ENCODE results near the gene HDAC4. TPM values are rescaled to one million over a fixed set of nuclear protein-coding genes. Genes with fewer than 3 reads are reported as not detected.

HDAC4 gene
- total RNA-seq, 1 donor from 2014 or later, result 76.6 TPM

DNA sequence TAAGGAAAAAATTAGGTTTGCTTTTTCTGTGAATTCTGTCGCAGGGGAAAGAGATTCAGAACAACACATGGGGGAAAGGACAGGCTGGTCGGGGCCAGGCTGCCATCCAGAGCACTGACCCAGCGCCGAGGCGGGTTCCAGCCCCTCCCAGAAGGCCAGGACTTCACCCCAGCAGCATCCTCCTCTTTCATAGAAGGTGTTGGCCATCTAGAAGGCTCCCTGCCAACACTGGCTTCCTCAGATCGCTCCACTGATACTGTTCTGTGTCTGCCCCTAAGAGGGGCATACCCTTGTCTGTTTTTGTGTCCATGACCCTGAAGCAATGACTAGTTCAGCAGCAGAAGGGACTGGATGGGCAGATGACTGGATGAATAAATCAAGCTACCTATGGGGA, 144.5 kb downstream of the HDAC4 start:
- Histone ChIP-seq H3K4me3 (no peak overlapping the region), H3K9me3 (peaks cover 3% of the 10 kb centered on the region), H3K36me3 (no peaks in the 10 kb centered on the region), H3K27me3 (no peaks in the 10 kb centered on the region), H3K4me1 (peaks cover 14% of the 10 kb centered on the region), H3K27ac (no peak overlapping the region)
- TF ChIP-seq POLR2AphosphoS5 (IDR thresholded peaks at IDR 0.05; ENCODE audit: insufficient read depth in 1 of 2, low read depth in 1 of 2), result no peak
- no peak for TF ChIP-seq POLR2A (IDR thresholded peaks at IDR 0.05)
- TF ChIP-seq, protein P1, sequence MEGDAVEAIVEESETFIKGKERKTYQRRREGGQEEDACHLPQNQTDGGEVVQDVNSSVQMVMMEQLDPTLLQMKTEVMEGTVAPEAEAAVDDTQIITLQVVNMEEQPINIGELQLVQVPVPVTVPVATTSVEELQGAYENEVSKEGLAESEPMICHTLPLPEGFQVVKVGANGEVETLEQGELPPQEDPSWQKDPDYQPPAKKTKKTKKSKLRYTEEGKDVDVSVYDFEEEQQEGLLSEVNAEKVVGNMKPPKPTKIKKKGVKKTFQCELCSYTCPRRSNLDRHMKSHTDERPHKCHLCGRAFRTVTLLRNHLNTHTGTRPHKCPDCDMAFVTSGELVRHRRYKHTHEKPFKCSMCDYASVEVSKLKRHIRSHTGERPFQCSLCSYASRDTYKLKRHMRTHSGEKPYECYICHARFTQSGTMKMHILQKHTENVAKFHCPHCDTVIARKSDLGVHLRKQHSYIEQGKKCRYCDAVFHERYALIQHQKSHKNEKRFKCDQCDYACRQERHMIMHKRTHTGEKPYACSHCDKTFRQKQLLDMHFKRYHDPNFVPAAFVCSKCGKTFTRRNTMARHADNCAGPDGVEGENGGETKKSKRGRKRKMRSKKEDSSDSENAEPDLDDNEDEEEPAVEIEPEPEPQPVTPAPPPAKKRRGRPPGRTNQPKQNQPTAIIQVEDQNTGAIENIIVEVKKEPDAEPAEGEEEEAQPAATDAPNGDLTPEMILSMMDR (IDR thresholded peaks at IDR 0.05), result no peak
- DNase-seq (ENCODE audit: extremely low spot score in 2 of 2), result no peak
- intact Hi-C loops (cut with DNase I), result no loop called here

DNA sequence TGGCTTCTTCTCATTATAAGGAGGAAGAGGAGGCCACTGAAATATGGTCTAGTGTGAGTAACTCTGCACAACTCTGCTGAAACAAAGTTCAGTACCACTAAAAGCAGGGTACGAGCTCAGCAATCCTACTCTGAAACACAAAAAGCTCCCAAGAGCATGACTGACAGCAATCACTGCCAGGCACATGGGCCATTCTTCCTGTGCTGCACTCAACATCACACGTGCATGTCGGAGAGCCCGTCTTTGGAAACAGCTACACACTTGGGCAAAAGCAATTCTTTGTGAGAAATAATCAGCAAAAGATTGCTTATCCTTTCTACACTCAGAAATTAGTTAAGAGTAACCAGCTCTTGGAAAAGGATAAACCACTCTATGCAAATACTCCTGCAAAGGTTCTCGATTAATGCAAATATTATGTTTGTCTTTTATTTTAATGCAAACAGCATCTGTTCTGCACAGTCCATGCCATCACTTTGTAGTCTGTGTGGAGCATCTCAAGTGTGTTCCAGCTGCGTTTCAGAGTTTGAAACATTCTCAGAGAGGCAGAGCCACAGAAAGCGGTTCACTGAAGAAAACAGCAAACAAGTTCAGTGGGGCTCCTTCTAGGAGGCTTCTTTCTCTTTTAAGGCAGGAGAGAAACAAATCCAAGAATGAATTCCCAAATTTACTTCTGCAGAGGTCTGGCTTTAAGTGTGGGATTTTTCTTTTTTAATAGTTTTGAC, 145.0 kb downstream of the HDAC4 start:
- peaks cover 3% of the 10 kb centered on the region for H3K9me3 ChIP-seq
- no peak overlapping the region for H3K27ac ChIP-seq
- peaks cover 11% of the 10 kb centered on the region for H3K4me1 ChIP-seq
- no peak for DNase-seq (ENCODE audit: extremely low spot score in 2 of 2)
- no peaks in the 10 kb centered on the region for H3K36me3 ChIP-seq
- TF ChIP-seq, protein P1 (IDR thresholded peaks at IDR 0.05), result no peak
- TF ChIP-seq POLR2A (IDR thresholded peaks at IDR 0.05) (no peak), POLR2AphosphoS5 (IDR thresholded peaks at IDR 0.05; ENCODE audit: insufficient read depth in 1 of 2, low read depth in 1 of 2) (no peak)
- intact Hi-C loops (cut with DNase I), result no loop called here
- no peak overlapping the region for H3K4me3 ChIP-seq
- no peaks in the 10 kb centered on the region for H3K27me3 ChIP-seq

DNA sequence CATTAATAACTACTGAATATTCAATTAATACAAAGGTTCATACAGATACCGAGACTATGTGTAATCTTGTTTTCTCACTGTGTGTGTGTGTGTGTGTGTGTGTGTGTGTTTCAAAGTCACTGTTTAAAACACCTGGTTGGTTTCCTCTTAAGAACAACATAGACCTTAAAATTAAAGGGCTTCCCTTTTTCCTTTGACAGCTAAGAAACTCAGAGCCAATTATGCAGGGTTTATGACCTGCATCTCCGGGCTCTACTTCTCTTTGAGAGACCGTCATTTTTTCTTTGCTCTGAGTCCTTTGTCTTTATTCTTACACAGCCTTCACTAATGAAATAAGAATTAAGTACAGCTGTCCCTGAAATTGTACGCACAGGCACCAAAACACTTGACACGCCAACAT, 145.6 kb downstream of the HDAC4 start:
- Histone ChIP-seq H3K4me1 (peaks cover 6% of the 10 kb centered on the region), H3K4me3 (no peak overlapping the region), H3K27ac (no peak overlapping the region), H3K36me3 (no peaks in the 10 kb centered on the region), H3K9me3 (peaks cover 3% of the 10 kb centered on the region), H3K27me3 (no peaks in the 10 kb centered on the region)
- intact Hi-C loops (cut with DNase I), result no loop called here
- TF ChIP-seq POLR2A (IDR thresholded peaks at IDR 0.05), result no peak
- TF ChIP-seq POLR2AphosphoS5 (IDR thresholded peaks at IDR 0.05; ENCODE audit: insufficient read depth in 1 of 2, low read depth in 1 of 2), result no peak
- TF ChIP-seq, protein P1 (IDR thresholded peaks at IDR 0.05), result no peak
- no peak for DNase-seq (ENCODE audit: extremely low spot score in 2 of 2)

DNA sequence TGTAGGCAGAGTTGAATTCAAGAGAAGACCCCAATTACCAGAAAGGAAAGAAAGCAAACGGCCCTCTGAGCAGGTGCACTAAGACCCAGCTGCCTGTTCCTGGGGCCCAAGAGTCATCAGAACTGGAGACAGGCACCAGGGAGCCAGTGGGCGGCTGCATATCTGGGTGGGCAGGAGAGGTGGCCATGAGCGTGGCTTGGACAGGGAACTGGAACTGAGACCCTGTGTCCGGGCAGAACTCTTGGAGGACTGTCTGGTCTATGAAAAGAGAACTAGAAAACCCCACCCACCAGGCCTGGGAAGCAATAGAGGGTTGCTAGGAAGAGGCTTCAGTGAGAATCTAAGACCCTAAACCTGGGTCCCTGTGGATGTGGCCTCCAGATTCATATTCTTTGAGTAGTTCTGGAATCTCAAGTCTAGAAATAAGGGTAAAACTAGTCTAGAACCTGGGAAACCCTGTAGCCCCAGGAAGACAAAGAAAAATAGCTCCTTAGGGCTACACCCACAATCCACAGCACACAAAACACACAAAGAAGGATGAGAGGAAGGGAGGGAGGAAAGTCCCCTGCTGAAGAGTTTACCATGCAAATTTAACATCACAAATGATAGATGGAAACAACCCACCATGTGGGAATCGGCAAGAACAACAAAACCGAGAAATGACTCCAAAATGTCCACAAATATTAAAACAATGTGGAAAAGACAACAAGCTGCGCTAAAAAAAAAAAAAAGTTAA, 147.0 kb downstream of the HDAC4 start:
- Histone ChIP-seq H3K9me3 (peaks cover 3% of the 10 kb centered on the region), H3K36me3 (no peaks in the 10 kb centered on the region), H3K27ac (no peak overlapping the region), H3K27me3 (no peaks in the 10 kb centered on the region), H3K4me3 (no peak overlapping the region), H3K4me1 (peaks cover 14% of the 10 kb centered on the region)
- DNase-seq (ENCODE audit: extremely low spot score in 2 of 2), result no peak
- TF ChIP-seq POLR2AphosphoS5 (IDR thresholded peaks at IDR 0.05; ENCODE audit: insufficient read depth in 1 of 2, low read depth in 1 of 2) (no peak), POLR2A (IDR thresholded peaks at IDR 0.05) (no peak)
- TF ChIP-seq, protein P1 (IDR thresholded peaks at IDR 0.05), result no peak
- intact Hi-C loops (cut with DNase I), result no loop called here

DNA sequence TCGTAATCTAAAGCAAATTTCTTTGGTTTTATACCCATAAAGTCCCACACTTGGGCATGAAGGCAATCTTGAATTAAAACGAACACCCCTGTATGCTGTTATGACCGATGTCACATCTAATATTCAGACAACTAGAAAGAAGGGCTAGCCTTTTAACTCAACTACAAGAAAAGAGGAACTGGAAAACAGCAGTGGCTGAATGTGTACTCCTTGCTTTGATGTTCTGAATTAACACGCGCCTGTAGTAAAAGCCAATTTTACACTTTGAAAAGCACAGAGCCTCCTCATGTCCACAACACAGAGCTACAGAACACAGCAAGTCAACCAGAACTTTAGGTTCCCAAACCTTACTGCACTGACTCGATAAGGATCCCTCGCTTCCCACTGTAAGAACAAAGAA, 147.6 kb downstream of the HDAC4 start:
- no peaks in the 10 kb centered on the region for H3K27me3 ChIP-seq
- no peak overlapping the region for H3K27ac ChIP-seq
- H3K36me3 ChIP-seq, result no peaks in the 10 kb centered on the region
- TF ChIP-seq, protein P1 (IDR thresholded peaks at IDR 0.05), result no peak
- TF ChIP-seq POLR2AphosphoS5 (IDR thresholded peaks at IDR 0.05; ENCODE audit: insufficient read depth in 1 of 2, low read depth in 1 of 2) (no peak), POLR2A (IDR thresholded peaks at IDR 0.05) (no peak)
- peaks cover 3% of the 10 kb centered on the region for H3K9me3 ChIP-seq
- no peak for DNase-seq (ENCODE audit: extremely low spot score in 2 of 2)
- peaks cover 14% of the 10 kb centered on the region for H3K4me1 ChIP-seq
- no peak overlapping the region for H3K4me3 ChIP-seq
- intact Hi-C loops (cut with DNase I), result no loop called here
